ENCODE data around the gene IRF2.
A peak's percentile ranks its signal among the peaks of the same experiment; 100 is the strongest.

The IRF2 gene

DNA sequence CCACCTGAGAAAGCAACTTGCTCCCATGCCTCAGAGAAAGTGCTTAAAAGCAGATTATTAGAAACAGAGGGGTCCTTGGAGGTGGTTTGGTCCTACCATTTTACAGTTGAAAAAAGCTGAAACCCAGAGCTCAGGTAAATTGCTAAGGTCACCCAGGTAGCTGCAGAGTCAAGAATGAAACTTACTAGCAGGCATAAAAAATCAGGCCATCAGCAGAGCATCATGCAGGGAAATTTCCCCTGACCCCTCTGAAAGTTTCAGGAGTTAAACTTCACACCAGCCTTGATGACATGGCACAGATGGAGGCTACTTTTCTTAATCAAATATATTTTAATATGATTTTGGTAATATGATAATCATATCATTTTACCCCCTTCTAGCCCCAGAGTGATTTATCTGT, 70.3 kb downstream of the IRF2 start:
- Histone ChIP-seq H3K4me1 (ENCODE audit: control insufficient read depth in 1 of 2, insufficient read depth in 1 of 2, low read depth in 1 of 2, low read length in 1 of 2) (peaks cover 45 to 51% of the 10 kb centered on the region in 2 experiments), H3K27ac (peak overlapping the region; percentile 74), H3K27me3 (no peaks in the 10 kb centered on the region), H3K36me3 (peaks cover 86% of the 10 kb centered on the region), H3K9me3 (no peaks in the 10 kb centered on the region), H3K4me3 (ENCODE audit: low read depth in 1 of 2, low read length in 1 of 2) (no peak overlapping the region)
- TF ChIP-seq, protein P1, sequence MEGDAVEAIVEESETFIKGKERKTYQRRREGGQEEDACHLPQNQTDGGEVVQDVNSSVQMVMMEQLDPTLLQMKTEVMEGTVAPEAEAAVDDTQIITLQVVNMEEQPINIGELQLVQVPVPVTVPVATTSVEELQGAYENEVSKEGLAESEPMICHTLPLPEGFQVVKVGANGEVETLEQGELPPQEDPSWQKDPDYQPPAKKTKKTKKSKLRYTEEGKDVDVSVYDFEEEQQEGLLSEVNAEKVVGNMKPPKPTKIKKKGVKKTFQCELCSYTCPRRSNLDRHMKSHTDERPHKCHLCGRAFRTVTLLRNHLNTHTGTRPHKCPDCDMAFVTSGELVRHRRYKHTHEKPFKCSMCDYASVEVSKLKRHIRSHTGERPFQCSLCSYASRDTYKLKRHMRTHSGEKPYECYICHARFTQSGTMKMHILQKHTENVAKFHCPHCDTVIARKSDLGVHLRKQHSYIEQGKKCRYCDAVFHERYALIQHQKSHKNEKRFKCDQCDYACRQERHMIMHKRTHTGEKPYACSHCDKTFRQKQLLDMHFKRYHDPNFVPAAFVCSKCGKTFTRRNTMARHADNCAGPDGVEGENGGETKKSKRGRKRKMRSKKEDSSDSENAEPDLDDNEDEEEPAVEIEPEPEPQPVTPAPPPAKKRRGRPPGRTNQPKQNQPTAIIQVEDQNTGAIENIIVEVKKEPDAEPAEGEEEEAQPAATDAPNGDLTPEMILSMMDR (IDR thresholded peaks at IDR 0.05) = no peak

DNA sequence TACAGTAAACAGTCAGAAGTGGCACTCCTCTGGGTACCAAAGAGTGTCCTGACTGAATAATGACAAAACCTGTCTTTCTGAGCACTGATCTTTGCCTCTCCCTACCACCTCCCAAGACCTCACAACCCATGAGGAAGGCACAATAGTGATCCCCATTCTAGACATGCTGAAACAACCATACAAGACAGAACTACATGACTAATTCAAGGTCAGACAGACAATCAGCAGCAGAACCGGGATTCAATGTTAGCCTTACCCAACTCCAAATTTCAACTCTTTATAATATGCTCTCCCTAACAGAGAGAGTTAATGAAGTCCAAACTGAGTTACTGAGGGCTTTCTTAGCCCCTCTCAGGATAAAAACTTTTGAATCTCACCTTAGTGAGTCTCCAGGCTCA, 71.0 kb downstream of the IRF2 start:
- H3K4me1 ChIP-seq (ENCODE audit: control insufficient read depth in 1 of 2, insufficient read depth in 1 of 2, low read depth in 1 of 2, low read length in 1 of 2) = peaks cover 38 to 45% of the 10 kb centered on the region in 2 experiments
- no peaks in the 10 kb centered on the region for H3K9me3 ChIP-seq
- peaks cover 91% of the 10 kb centered on the region for H3K36me3 ChIP-seq
- TF ChIP-seq, protein P1 (IDR thresholded peaks at IDR 0.05) = no peak
- H3K4me3 ChIP-seq (ENCODE audit: low read depth in 1 of 2, low read length in 1 of 2) = no peak overlapping the region
- H3K27me3 ChIP-seq = no peaks in the 10 kb centered on the region
- H3K27ac ChIP-seq = peak overlapping the region; percentile 74

DNA sequence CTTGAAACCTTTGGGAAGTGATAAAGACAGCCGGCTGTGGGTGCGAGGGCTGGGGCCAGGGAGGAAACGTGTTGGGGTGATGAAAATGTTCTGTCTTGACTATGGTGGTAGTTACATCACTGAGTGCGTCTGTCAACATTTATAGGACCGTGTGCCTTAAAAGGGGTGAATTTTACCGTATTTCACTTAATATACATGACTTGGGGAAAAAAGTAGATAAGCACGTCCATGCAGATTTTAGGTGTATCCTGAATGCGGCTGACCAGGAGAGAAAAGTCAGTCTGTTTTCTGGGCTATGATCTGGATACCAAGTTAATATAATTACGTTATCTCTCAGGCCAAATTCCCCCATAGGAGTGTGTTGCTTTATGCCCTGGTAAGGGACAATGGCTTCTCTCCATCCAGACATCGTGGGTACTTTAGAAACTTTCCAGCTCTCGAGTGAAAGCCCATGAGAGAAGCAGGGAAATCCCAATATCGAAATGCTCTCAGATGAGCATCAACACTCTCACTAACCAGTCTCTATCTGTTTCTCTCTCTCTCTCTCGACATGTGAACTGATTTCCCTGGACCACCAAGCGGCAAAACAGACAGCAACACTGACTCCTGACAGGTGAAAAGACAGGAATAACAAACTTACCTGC, 71.5 kb downstream of the IRF2 start:
- H3K27ac ChIP-seq = peak overlapping the region; percentile 74
- TF ChIP-seq, protein P1 (IDR thresholded peaks at IDR 0.05) = no peak
- peaks cover 33 to 39% of the 10 kb centered on the region in 2 experiments for H3K4me1 ChIP-seq (ENCODE audit: control insufficient read depth in 1 of 2, insufficient read depth in 1 of 2, low read depth in 1 of 2, low read length in 1 of 2)
- H3K9me3 ChIP-seq = no peaks in the 10 kb centered on the region
- H3K36me3 ChIP-seq = peaks cover 92% of the 10 kb centered on the region
- no peak overlapping the region for H3K4me3 ChIP-seq (ENCODE audit: low read depth in 1 of 2, low read length in 1 of 2)
- H3K27me3 ChIP-seq = no peaks in the 10 kb centered on the region

DNA sequence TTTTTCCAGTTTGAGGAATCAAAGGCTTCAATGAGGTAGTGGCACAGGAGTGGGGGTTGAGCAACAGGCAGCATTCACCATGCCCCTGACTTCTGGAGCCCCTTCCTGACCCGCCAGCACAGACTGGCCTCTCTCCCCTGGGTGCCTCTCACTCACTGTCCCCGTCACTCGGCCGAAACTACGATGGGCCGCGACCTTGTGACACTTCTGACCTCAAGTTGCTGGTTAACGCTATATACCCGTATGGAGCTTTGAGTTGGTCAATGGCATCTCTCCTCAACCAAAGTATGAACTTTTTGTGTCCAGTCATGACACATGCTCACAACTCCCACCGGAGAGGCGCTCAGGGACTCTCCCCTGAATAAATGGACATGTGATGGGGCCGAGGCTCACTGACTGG, 72.1 kb downstream of the IRF2 start:
- Histone ChIP-seq H3K4me3 (ENCODE audit: low read depth in 1 of 2, low read length in 1 of 2) (no peak overlapping the region), H3K4me1 (ENCODE audit: control insufficient read depth in 1 of 2, insufficient read depth in 1 of 2, low read depth in 1 of 2, low read length in 1 of 2) (peaks cover 26 to 33% of the 10 kb centered on the region in 2 experiments), H3K36me3 (peaks cover 92% of the 10 kb centered on the region), H3K27ac (peak overlapping the region; percentile 74), H3K9me3 (no peaks in the 10 kb centered on the region), H3K27me3 (no peaks in the 10 kb centered on the region)
- TF ChIP-seq, protein P1 (IDR thresholded peaks at IDR 0.05) = no peak

DNA sequence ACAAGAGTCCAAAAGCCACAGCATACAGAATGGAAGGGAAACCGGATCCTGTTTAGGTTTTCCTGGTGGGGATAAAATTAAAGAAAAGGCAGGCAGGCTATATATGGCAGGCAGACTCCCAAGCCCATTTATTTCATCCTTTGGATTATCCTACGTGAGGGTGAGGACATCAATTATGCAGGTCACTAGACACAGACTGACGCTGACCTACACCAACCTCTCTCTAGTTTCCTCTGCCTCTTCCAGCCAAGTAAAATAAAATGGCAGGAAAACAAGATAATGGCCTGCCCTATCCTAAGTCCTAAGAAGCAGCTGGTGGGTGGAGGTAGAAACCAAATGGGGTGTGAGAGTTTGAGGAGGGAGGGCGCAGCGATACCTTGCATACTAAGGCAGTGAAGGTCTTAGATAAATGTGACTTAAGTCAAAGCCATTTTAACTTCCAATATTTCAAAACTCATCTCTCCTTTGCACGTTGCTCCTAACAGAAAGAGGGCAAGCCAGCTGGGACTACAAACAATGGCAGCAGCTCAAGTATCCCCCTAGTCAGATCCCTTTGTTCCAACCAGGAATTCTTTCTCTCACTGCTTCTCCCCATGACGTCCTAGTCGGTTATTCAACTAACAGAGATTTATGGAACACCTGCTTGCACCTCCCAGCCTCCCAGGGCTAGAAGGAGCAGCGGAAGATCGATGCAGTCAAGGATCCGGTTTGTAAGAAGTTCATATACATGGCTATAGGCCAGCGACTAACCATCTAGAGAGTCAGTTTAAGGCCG, 72.8 kb downstream of the IRF2 start:
- H3K27ac ChIP-seq = peak overlapping the region; percentile 74
- no peaks in the 10 kb centered on the region for H3K9me3 ChIP-seq
- no peak overlapping the region for H3K4me3 ChIP-seq (ENCODE audit: low read depth in 1 of 2, low read length in 1 of 2)
- TF ChIP-seq, protein P1 (IDR thresholded peaks at IDR 0.05) = no peak
- H3K4me1 ChIP-seq (ENCODE audit: control insufficient read depth in 1 of 2, insufficient read depth in 1 of 2, low read depth in 1 of 2, low read length in 1 of 2) = peaks cover 20 to 27% of the 10 kb centered on the region in 2 experiments
- H3K27me3 ChIP-seq = no peaks in the 10 kb centered on the region
- peaks cover 93% of the 10 kb centered on the region for H3K36me3 ChIP-seq

Data from neutrophil (primary cell).